Measurements from ENCODE around the gene ATXN2.
"Not testable (repeated sequence)": the region's sequence is repeated elsewhere in the genome, so short reads cannot be mapped to it uniquely, and the experiment has no call there.

The ATXN2 gene

DNA sequence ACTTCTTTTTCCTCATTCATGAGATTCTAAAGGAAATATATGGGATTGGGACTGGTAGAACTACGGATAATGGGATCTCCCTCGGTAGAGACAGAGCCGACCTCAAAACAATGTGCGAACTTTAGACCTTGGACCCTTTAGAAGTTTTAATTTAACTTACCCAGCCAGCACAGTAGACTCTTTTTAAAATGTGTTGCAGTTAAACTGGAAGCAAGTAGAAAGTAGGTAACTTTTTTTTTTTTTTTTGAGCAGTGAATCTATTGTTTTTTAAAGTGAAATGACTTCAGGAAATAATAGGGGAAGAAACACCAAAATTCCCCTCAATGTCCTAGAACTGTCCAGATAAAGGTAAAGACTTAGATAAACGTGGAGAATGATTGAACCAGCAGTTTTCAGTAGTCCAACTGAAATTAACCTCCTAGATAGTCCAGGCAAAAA is 1.1 kb upstream of the ATXN2 start:
- DNase-seq: no peak

GRCh38 chr12:111599453-111600204 is 514 bp upstream of the ATXN2 start:
- peak in 1 of 2 experiments; percentile 17 for DNase-seq

- no peak for DNase-seq
These were observed 1.1 kb downstream of the ATXN2 start for GRCh38 chr12:111597831-111598636.

- DNase-seq: no peak
These were observed 1.9 kb downstream of the ATXN2 start for GRCh38 chr12:111596985-111597830.

DNA sequence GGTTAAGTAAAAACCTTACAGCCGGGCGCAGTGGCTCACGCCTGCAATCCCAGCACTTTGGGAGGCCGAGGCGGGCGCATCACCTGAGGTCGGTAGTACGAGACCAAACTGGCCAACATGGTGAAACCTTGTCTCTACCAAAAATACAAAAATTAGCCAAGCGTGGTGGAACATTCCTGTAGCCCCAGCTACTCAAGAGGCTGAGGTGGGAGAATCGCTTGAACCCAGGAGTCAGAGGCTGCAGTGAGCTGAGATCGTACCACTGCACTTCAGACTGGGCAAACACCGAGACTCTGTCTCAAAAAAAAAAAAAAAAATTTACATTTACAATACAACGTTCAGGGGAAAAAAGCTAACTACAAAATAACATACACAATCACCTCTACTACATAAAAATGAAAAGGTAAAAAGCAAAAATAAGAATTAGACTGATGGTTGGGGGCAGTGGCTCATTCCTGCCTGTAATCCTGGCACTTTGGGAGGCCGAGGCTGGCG is 3.7 kb downstream of the ATXN2 start:
- DNase-seq: not testable (repeated sequence)

DNA sequence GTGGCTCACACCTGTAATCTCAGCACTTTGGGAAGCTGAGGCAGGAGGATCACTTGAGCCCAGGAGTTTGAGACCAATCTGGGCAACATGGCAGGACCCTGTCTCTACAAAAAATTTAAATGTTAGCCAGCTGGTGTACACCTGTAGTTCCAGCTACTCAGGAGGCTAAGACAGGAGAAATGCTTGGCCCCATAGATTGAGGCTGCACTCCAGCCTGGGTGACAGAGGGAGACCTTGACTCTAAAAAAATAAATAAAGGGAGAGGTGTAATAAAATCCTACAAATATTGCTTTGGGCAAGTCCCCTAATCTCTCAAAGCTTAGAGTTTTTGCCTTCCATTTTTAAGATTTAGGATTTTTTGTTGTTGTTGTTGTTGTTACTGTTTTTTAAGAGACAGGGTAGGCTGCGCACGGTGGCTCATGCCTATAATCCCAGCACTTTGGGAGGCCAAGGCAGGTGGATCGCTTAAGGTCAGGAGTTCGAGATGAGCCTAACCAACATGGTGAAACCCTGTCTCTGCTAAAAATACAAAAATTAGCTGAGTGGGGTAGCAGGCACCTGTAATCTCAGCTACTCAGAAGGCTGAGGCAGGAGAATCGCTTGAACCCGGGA is 7.6 kb downstream of the ATXN2 start:
- not testable (repeated sequence) for DNase-seq

DNA sequence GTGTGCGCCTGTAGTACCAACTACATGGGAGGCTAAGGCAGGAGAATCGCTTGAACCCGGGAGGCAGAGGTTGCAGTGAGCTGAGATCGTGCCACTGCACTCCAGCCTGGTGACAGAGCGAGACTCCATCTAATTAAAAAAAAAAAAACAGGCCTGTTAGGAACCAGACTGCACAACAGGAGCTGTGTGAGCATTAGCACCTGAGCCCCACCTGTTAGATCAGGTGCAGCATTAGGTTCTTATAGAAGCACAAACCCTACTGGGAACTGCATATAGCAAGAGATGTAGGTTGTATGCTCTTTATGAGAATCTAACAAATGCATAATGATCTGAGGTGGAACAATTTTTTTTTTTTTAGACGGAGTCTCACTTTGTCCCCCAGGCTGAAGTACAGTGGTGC is 8.6 kb downstream of the ATXN2 start:
- DNase-seq: no peak

- no peak for DNase-seq
These were observed 9.5 kb downstream of the ATXN2 start for GRCh38 chr12:111589601-111590000.

- DNase-seq: no peak
These were observed 11.1 kb downstream of the ATXN2 start for GRCh38 chr12:111588010-111588409.

DNA sequence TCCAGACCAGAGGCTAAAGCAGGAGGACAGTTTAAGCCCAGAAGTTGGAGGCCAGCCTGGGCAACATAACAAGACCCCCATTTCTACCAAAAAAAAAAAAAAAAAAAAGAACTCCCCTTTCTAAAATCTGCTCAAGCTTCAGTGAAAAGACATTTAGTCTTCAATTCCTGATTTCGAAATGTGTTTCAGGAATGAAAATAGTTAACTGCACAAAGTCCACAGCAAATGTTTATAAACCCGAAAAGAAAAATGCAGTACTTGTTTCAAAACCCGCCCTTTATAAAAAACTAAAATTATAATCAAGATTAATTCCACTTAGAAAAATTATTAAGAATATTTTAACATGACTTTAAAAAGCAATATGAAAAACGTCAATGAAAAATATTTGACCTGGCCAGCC is 12.1 kb downstream of the ATXN2 start:
- no peak for DNase-seq

- no peak for DNase-seq
These were observed 13.4 kb downstream of the ATXN2 start for GRCh38 chr12:111585690-111586089.

DNA sequence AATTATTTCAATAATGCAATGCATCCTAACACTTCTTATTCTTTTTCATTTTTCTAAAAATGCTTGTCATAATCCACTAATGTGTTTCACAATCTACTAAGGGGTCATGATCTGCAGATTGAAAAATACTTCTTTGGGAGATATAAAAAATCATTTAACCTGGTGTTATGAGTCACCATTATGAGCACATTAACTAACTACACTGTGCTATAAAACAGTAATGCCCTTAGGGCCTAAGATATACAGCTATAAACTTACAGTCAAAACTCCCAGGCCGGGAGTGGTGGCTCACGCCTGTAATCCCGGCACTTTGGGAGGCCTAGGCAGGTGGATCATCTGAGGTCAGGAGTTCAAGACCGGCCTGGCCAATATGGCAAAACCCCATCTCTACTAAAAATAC is 14.2 kb downstream of the ATXN2 start:
- DNase-seq: no peak

- DNase-seq: not testable (repeated sequence)
These were observed 15.6 kb downstream of the ATXN2 start for GRCh38 chr12:111583506-111583905.

DNA sequence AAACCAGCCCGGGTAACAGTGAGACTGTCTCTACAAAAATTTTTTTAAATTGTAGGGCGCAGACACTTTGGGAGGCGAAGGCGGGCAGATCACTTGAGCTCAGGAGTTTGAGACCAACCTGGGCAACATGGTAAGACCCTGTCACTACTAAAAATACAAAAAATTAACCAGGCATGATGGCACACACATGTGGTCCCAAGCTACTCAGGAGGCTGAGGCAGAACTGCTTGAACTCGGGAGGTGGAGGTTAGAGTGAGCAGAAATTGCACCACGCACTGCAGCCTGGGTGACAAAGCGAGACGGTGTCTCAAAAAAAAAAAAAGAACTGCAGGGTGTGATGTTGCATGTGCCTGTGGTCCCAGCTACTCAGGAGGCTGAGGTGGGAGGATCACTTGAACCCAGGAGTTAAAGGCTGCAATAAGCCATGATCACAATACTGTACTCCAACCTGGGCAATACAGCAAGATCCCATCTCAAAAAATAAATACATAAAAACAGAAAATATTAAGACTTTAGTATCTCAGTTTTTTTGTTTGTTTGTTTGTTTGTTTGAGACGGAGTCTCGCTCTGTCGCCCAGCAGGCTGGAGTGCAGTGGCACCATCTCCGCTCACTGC is 16.9 kb downstream of the ATXN2 start:
- DNase-seq: no peak

DNA sequence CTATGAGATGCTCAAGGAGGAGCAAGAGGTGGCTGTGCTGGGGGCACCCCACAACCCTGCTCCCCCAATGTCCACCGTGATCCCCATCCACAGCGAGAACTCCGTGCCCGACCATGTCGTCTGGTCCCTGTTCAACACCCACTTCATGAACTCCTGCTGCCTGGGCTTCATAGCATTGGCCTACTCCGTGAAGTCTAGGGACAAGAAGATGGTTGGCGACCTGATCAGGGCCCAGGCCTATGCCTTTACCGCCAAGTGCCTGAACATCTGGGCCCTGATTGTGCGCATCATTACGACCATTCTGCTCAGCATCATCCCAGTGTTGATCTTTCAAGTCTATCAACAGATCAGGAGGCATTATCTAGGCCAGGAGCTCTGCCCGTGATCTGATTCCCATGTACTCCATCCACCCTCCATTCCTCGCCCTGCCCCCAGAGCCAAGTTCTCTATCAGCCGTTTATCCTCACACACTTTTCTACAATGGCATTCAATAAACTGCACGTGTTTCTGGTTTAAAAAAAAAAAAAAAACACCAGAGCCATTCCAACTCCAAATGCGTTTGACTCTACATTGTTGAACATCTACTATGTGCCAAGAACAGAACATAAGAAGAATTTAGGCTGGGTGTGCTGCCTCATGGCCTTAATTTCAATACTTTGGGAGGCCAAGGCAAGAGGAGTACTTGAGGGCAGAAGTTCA is 17.5 kb downstream of the ATXN2 start:
- no peak for DNase-seq

GRCh38 chr12:111580737-111581136 is 18.4 kb downstream of the ATXN2 start:
- no peak for DNase-seq

DNA sequence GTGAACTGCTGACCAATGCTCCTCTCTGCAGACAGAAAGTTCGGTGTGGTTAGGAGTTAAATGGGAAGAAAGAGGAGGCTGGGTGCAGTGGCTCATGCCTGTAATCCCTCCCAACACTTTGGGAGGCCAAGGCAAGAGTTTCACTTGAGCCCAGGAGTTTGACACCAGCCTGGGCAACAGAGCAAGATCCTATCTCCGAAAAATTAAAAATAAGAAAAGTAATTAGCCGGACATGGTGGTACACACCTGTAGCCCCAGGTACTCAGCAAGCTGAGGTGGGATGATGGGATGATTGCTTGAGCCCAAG is 19.0 kb downstream of the ATXN2 start:
- no peak for DNase-seq

DNA sequence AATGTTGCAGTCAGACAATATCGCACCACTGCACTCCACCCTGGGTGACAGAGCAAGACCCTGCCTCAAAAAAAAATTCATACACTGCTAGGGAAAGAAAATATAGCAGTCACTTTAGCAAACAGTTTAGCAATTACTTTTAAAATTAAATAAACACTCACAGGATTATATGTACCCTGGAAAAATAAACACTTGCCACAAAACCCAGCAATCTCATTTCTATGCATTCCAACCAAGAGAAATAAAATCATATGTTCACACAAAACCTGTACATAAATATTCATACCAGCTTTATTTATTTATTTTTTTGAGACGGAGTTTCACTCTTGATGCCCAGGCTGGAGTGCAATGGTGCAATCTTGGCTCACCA is 20.2 kb downstream of the ATXN2 start:
- DNase-seq: no peak

GRCh38 chr12:111578276-111578970 is 20.7 kb downstream of the ATXN2 start:
- no peak for DNase-seq

GRCh38 chr12:111574797-111575443 is 24.2 kb downstream of the ATXN2 start:
- no peak for DNase-seq

GRCh38 chr12:111573476-111573875 is 25.6 kb downstream of the ATXN2 start:
- no peak for DNase-seq

Measured in cerebellar nuclear complex (tissue), 1 donor.